ENCODE data around the gene LIN7A.
"Not testable (repeated sequence)": the region's sequence is repeated elsewhere in the genome, so short reads cannot be mapped to it uniquely, and the experiment has no call there.

The LIN7A gene

GRCh38 chr12:80920006-80920405, 17.7 kb downstream of the LIN7A start:
- DNase-seq (ENCODE audit: low spot score), result no peak

GRCh38 chr12:80917651-80918050, 20.1 kb downstream of the LIN7A start:
- no peak for DNase-seq (ENCODE audit: low spot score)

GRCh38 chr12:80912901-80913770, 24.6 kb downstream of the LIN7A start:
- no peak for DNase-seq (ENCODE audit: low spot score)

GRCh38 chr12:80909370-80909769, 28.4 kb downstream of the LIN7A start:
- no peak for DNase-seq (ENCODE audit: low spot score)

GRCh38 chr12:80902711-80903110, 35.0 kb downstream of the LIN7A start:
- DNase-seq (ENCODE audit: low spot score), result no peak

- DNase-seq (ENCODE audit: low spot score), result peak; percentile 50
These were observed 36.1 kb downstream of the LIN7A start for GRCh38 chr12:80901661-80902060.

- DNase-seq (ENCODE audit: low spot score), result no peak
These were observed 42.5 kb downstream of the LIN7A start for GRCh38 chr12:80895240-80895639.

- DNase-seq (ENCODE audit: low spot score), result no peak
These were observed 43.6 kb downstream of the LIN7A start for GRCh38 chr12:80894179-80894578.

- no peak for DNase-seq (ENCODE audit: low spot score)
These were observed 44.9 kb downstream of the LIN7A start for GRCh38 chr12:80892597-80893445.

GRCh38 chr12:80884651-80885050, 53.1 kb downstream of the LIN7A start:
- no peak for DNase-seq (ENCODE audit: low spot score)

- DNase-seq (ENCODE audit: low spot score), result no peak
These were observed 56.6 kb downstream of the LIN7A start for GRCh38 chr12:80881106-80881505.

- DNase-seq (ENCODE audit: low spot score), result not testable (repeated sequence)
These were observed 59.3 kb downstream of the LIN7A start for GRCh38 chr12:80878452-80878851.

GRCh38 chr12:80877721-80878265, 59.9 kb downstream of the LIN7A start:
- no peak for DNase-seq (ENCODE audit: low spot score)

GRCh38 chr12:80872053-80872452, 65.7 kb downstream of the LIN7A start:
- DNase-seq (ENCODE audit: low spot score), result no peak

GRCh38 chr12:80869264-80869663, 68.5 kb downstream of the LIN7A start:
- no peak for DNase-seq (ENCODE audit: low spot score)

- DNase-seq (ENCODE audit: low spot score), result no peak
These were observed 69.2 kb downstream of the LIN7A start for GRCh38 chr12:80868576-80868975.

GRCh38 chr12:80867941-80868340, 69.8 kb downstream of the LIN7A start:
- DNase-seq (ENCODE audit: low spot score), result no peak

GRCh38 chr12:80864046-80864735, 73.5 kb downstream of the LIN7A start:
- DNase-seq (ENCODE audit: low spot score), result no peak

- no peak for DNase-seq (ENCODE audit: low spot score)
These were observed 75.2 kb downstream of the LIN7A start for GRCh38 chr12:80862531-80862930.

- DNase-seq (ENCODE audit: low spot score), result no peak
These were observed 75.9 kb downstream of the LIN7A start for GRCh38 chr12:80861641-80862378.

GRCh38 chr12:80860928-80861327, 76.8 kb downstream of the LIN7A start:
- no peak for DNase-seq (ENCODE audit: low spot score)
